GM21717 (cell line): ENCODE results near the gene GBP5.
"Not testable (repeated sequence)": the region's sequence is repeated elsewhere in the genome, so short reads cannot be mapped to it uniquely, and the experiment has no call there.

Source experiments
- ATAC-seq: cut with Tn5 transposase; IDR thresholded peaks from one replicate; pipeline ENCODE4 v1.9.1; 2021; ENCODE audit warnings: mild to moderate bottlenecking, moderate library complexity; ENCODE audit not compliant: unreplicated experiment

Gene GBP5

GRCh38 chr1:89284078-89284763, 11.6 kb upstream of the GBP5 start:
- not testable (repeated sequence) for ATAC-seq

GRCh38 chr1:89280766-89281165, 8.1 kb upstream of the GBP5 start:
- ATAC-seq, result no peak

- ATAC-seq, result no peak
Measured at GRCh38 chr1:89279011-89279466, 6.4 kb upstream of the GBP5 start.

- no peak for ATAC-seq
Measured at GRCh38 chr1:89277725-89278124, 5.1 kb upstream of the GBP5 start.

GRCh38 chr1:89276690-89277089, 4.0 kb upstream of the GBP5 start:
- ATAC-seq, result no peak

- ATAC-seq, result no peak
Measured at GRCh38 chr1:89274411-89274857, 1.8 kb upstream of the GBP5 start.

GRCh38 chr1:89273324-89273778, 691 bp upstream of the GBP5 start:
- ATAC-seq, result no peak

- no peak for ATAC-seq
Measured at GRCh38 chr1:89271341-89272015, 1.2 kb downstream of the GBP5 start.

- ATAC-seq, result no peak
Measured at GRCh38 chr1:89270423-89270822, 2.2 kb downstream of the GBP5 start.

GRCh38 chr1:89269277-89269676, 3.4 kb downstream of the GBP5 start:
- ATAC-seq, result no peak

GRCh38 chr1:89262643-89263042, 10.0 kb downstream of the GBP5 start:
- no peak for ATAC-seq

GRCh38 chr1:89261926-89262515, 10.6 kb downstream of the GBP5 start:
- no peak for ATAC-seq

- ATAC-seq, result no peak
Measured at GRCh38 chr1:89260566-89261255, 11.9 kb downstream of the GBP5 start.

- ATAC-seq, result no peak
Measured at GRCh38 chr1:89260042-89260441, 12.6 kb downstream of the GBP5 start.

GRCh38 chr1:89259283-89259971, 13.2 kb downstream of the GBP5 start:
- ATAC-seq, result no peak

- ATAC-seq, result no peak
Measured at GRCh38 chr1:89257041-89257440, 15.6 kb downstream of the GBP5 start.

- ATAC-seq, result not testable (repeated sequence)
Measured at GRCh38 chr1:89255581-89255980, 17.1 kb downstream of the GBP5 start.

- ATAC-seq, result no peak
Measured at GRCh38 chr1:89254658-89255287, 17.9 kb downstream of the GBP5 start.

GRCh38 chr1:89243046-89243445, 29.6 kb downstream of the GBP5 start:
- no peak for ATAC-seq
